CD4-positive, alpha-beta T cell treated with Interleukin-12 subunit alpha and Interleukin-12 subunit beta, for 1 hour (primary cell): ENCODE data around the gene IL20.
A peak's percentile ranks its signal among the peaks of the same experiment; 100 is the strongest.
"Not testable (repeated sequence)": the region's sequence is repeated elsewhere in the genome, so short reads cannot be mapped to it uniquely, and the experiment has no call there.

ENCODE experiments used
- DNase-seq: peaks from one replicate; pipeline ENCODE4 v3.0.0-alpha.2; 2020

Gene IL20

GRCh38 chr1:206846487-206846886 lies 18.9 kb upstream of the IL20 start:
- DNase-seq = no peak

GRCh38 chr1:206847337-206847834 lies 18.0 kb upstream of the IL20 start:
- no peak for DNase-seq

GRCh38 chr1:206847946-206848345 lies 17.5 kb upstream of the IL20 start:
- no peak for DNase-seq

- no peak for DNase-seq
These were observed 15.0 kb upstream of the IL20 start for GRCh38 chr1:206850401-206850800.

GRCh38 chr1:206851341-206852010 lies 13.9 kb upstream of the IL20 start:
- DNase-seq = no peak

GRCh38 chr1:206852662-206853061 lies 12.8 kb upstream of the IL20 start:
- DNase-seq = not testable (repeated sequence)

GRCh38 chr1:206853696-206854095 lies 11.7 kb upstream of the IL20 start:
- DNase-seq = not testable (repeated sequence)

- DNase-seq = no peak
These were observed 10.9 kb upstream of the IL20 start for GRCh38 chr1:206854401-206855129.

GRCh38 chr1:206855859-206856258 lies 9.6 kb upstream of the IL20 start:
- DNase-seq = no peak

- peak; percentile 7 for DNase-seq
These were observed 8.6 kb upstream of the IL20 start for GRCh38 chr1:206856674-206857464.

- no peak for DNase-seq
These were observed 6.3 kb upstream of the IL20 start for GRCh38 chr1:206859082-206859521.

GRCh38 chr1:206860165-206860564 lies 5.3 kb upstream of the IL20 start:
- DNase-seq = no peak

- no peak for DNase-seq
These were observed 2.2 kb upstream of the IL20 start for GRCh38 chr1:206863266-206863665.

GRCh38 chr1:206866062-206866461 lies 639 bp downstream of the IL20 start:
- DNase-seq = no peak

GRCh38 chr1:206867239-206867638 lies 1.8 kb downstream of the IL20 start:
- DNase-seq = no peak

GRCh38 chr1:206867716-206868115 lies 2.3 kb downstream of the IL20 start:
- no peak for DNase-seq

GRCh38 chr1:206868264-206868663 lies 2.8 kb downstream of the IL20 start:
- no peak for DNase-seq

- DNase-seq = no peak
These were observed 6.7 kb downstream of the IL20 start for GRCh38 chr1:206872139-206872538.

- no peak for DNase-seq
These were observed 8.3 kb downstream of the IL20 start for GRCh38 chr1:206873603-206874188.

GRCh38 chr1:206875752-206876377 lies 10.4 kb downstream of the IL20 start:
- no peak for DNase-seq

- DNase-seq = no peak
These were observed 13.0 kb downstream of the IL20 start for GRCh38 chr1:206878456-206878855.

- DNase-seq = no peak
These were observed 14.9 kb downstream of the IL20 start for GRCh38 chr1:206880314-206880713.

- DNase-seq = no peak
These were observed 17.1 kb downstream of the IL20 start for GRCh38 chr1:206882555-206882954.
